Small intestine (tissue), 7 donors: Measurements from ENCODE around the gene ORC4. TPM values are rescaled to one million over a fixed set of nuclear protein-coding genes. Genes with fewer than 3 reads are reported as not detected.
"Not testable (repeated sequence)": the region's sequence is repeated elsewhere in the genome, so short reads cannot be mapped to it uniquely, and the experiment has no call there.

Experiments
- DNase-seq, 2 donors: peaks; one replicate each; pipeline versions ENCODE4 v3.0.0 to v3.0.0-alpha.2; 2013
- FAIRE-seq: peaks from 2 replicates; lab custom pipeline; 2012; peaks lifted over from hg19 to GRCh38; lab: Jason Lieb, UNC
- H3K27ac ChIP-seq, 3 donors: one replicate each; pipeline ENCODE4 v1.5.1; 2013; ENCODE audit warnings: low read length in 2 of 3, mild to moderate bottlenecking in 2 of 3, control low read depth in 1 of 3, inconsistent platforms in 1 of 3, low read depth in 1 of 3, moderate library complexity in 1 of 3
- H3K27me3 ChIP-seq, 3 donors: one replicate each; pipeline ENCODE4 v1.6.1; 2013; ENCODE audit warnings: low read length in 3 of 3, inconsistent platforms in 1 of 3; ENCODE audit not compliant: control insufficient read depth in 3 of 3, insufficient read depth in 3 of 3
- H3K36me3 ChIP-seq, 3 donors: one replicate each; pipeline ENCODE4 v1.6.1; 2013; ENCODE audit warnings: low read length in 3 of 3, inconsistent platforms in 1 of 3, low read depth in 1 of 3, mild to moderate bottlenecking in 1 of 3, moderate library complexity in 1 of 3; ENCODE audit not compliant: control insufficient read depth in 3 of 3, insufficient read depth in 2 of 3
- H3K4me1 ChIP-seq, 3 donors: one replicate each; pipeline ENCODE4 v1.6.1; 2013; ENCODE audit warnings: low read length in 2 of 3, inconsistent platforms in 1 of 3, low read depth in 1 of 3, mild to moderate bottlenecking in 1 of 3, moderate library complexity in 1 of 3; ENCODE audit not compliant: control insufficient read depth in 3 of 3, insufficient read depth in 2 of 3
- H3K4me3 ChIP-seq, 3 donors: one replicate each; pipeline ENCODE4 v1.5.1; 2013; ENCODE audit warnings: low read length in 3 of 3, control low read depth in 1 of 3, inconsistent platforms in 1 of 3, low read depth in 1 of 3, mild to moderate bottlenecking in 1 of 3, moderate library complexity in 1 of 3
- H3K9me3 ChIP-seq, 2 donors: one replicate each; pipeline ENCODE4 v1.6.1; 2013; ENCODE audit warnings: low read depth in 1 of 2, low read length in 1 of 2; ENCODE audit not compliant: control insufficient read depth in 2 of 2, insufficient read depth in 1 of 2
- WGBS, 3 donors: extraction: QIAGEN DNeasy Blood & Tissue Kit; methylation state at CpG; one replicate each; pipeline ENCODE4 v1.1.7; 2013; 5-methylcytosine and 5-hydroxymethylcytosine counted together
- polyA plus RNA-seq, 4 donors: library from polyadenylated mRNA; stranded (reverse) in 3 of 4; unstranded in 1 of 4; fragments of 200-250 nt in 3 of 4; fragments of 120-200 nt in 1 of 4; gene quantifications; one replicate each; pipeline versions ENCODE4 v1.2.1 to v1.2.3, GENCODE V29; 2013
- donor health status: healthy with polysubstance abuse.
- donor health status: control.
- donor health status: control.
- donor health status: Bipolar disorder and iron deficiency.
- donor health status: healthy.

The ORC4 gene
- polyA plus RNA-seq, 4 donors, result 10.1 to 47.7 (median 13.5) TPM

DNA sequence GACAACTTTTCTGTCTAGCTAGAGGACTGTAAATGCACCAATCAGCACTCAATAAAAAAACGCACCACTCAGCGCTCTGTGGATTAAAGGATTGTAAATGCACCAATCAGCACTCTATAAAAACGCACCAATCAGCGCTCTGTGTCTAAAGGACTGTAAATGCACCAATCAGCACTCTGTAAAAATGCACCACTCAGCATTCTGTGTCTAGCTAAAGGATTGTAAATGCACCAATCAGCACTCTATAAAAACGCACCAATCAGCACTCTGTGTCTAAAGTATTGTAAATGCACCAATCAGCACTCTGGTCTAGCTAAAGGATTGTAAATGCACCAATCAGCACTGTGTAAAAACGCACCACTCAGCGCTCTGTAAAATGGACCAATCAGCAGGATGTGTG, 25.6 kb downstream of the ORC4 start:
- H3K27me3 ChIP-seq, FAIRE-seq, H3K36me3 ChIP-seq, H3K4me3 ChIP-seq, H3K27ac ChIP-seq, H3K4me1 ChIP-seq, DNase-seq: not testable (repeated sequence)
- 97 to 100% (median 99%) methylated on average over 7 of the region's 7 CpGs for WGBS, 3 donors
- peaks cover 0 to 19% of the 10 kb centered on the region in 2 donors for H3K9me3 ChIP-seq

DNA sequence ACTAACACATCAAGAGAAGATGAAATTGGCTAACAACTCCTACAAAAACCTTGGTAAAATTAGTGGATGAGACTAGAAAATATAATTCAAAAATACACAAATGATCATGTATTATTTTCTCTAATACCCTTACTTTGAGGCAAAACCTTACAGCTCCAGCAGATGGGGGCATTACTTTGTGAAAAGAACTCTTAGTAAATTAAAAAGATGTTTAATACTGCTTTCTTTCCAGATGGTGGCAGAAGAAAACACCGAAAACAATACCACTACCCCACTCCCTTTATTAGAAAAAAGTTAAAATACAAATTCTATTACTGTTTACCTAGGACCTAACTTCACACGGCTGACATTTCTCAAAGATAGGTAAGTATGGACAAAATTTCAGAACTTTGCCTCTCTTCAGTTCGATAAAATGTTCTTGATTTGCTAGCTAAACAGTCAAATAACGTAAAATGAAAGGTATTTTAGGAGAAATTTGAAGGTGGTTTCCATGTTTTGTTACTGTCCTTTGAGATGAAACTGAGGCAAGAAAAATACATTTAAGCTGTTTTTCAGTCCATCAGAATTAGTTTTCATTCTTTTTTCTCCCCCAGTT, 30.6 kb downstream of the ORC4 start:
- Histone ChIP-seq H3K4me3 (no peak overlapping the region), H3K9me3 (peaks cover 0 to 4% of the 10 kb centered on the region in 2 donors), H3K36me3 (no peaks in the 10 kb centered on the region), H3K27ac (no peak overlapping the region), H3K4me1 (no peaks in the 10 kb centered on the region), H3K27me3 (no peaks in the 10 kb centered on the region)
- 58 to 70% (median 62%) methylated on average over 4 of the region's 4 CpGs for WGBS, 3 donors
- FAIRE-seq (peak; percentile 49), DNase-seq (peak; percentile 11 to 26)

DNA sequence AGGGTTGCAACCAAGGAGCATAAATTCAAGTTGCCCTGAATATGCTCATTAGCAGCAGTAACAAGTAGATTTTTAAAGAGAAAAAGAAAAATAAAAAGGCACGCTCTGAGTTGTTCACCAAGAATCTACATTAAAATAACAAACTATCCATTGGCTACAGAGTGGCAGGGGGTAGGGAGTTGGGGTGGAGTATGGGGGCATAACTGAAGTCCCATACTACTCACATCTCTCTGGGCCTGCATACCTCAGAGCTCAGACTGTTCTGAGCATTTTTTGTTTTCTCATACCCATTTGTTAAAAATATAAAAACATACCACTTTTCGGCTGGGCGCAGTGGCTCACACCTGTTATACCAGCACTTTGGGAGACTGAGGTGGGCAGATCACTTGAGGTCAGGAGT, 31.4 kb downstream of the ORC4 start:
- FAIRE-seq, result no peak
- WGBS, 3 donors, result 88 to 98% (median 95%) methylated on average over 3 of the region's 3 CpGs
- no peaks in the 10 kb centered on the region for H3K4me1 ChIP-seq

DNA sequence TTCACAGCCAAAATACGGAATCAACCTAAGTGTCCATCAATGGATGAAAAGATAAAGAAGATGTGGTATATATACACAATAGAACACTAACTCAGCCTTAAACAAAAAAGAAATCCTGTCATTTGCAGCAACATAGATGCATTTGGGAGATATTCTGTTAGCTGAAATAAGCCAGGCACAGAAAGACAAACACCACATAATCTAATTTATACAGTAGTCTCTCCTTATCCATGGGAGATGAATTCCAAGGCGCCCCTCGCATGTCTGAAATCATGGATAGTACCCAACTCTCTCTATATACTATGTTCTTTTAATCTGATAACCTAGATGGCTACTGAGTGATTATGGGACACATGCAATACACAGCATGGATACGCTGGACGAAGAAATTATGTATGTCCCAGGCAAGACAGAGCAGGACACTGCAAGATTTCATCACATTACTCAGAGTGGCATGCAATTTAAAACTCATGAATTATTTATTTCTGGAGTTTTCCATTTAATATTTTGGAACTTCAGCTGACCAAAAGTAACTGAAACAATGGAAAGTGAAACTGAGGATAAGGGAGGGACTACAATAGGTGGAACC, 39.5 kb downstream of the ORC4 start:
- FAIRE-seq (no peak), DNase-seq (no peak)
- H3K27ac ChIP-seq, result no peak overlapping the region
- H3K4me3 ChIP-seq, result no peak overlapping the region
- peaks cover 0 to 10% (median 1%) of the 10 kb centered on the region in 3 donors for H3K36me3 ChIP-seq
- WGBS, 3 donors, result 93 to 96% (median 96%) methylated on average over 5 of the region's 5 CpGs
- H3K9me3 ChIP-seq, result peaks cover 0 to 5% of the 10 kb centered on the region in 2 donors
- no peaks in the 10 kb centered on the region for H3K27me3 ChIP-seq
- no peaks in the 10 kb centered on the region for H3K4me1 ChIP-seq

More for the DNA sequence above, 31.4 kb downstream of the ORC4 start:
- no peak overlapping the region for H3K4me3 ChIP-seq
- H3K9me3 ChIP-seq, result no peaks in the 10 kb centered on the region
- no peaks in the 10 kb centered on the region for H3K36me3 ChIP-seq
- no peak for DNase-seq
- no peak overlapping the region for H3K27ac ChIP-seq
- H3K27me3 ChIP-seq, result no peaks in the 10 kb centered on the region

DNA sequence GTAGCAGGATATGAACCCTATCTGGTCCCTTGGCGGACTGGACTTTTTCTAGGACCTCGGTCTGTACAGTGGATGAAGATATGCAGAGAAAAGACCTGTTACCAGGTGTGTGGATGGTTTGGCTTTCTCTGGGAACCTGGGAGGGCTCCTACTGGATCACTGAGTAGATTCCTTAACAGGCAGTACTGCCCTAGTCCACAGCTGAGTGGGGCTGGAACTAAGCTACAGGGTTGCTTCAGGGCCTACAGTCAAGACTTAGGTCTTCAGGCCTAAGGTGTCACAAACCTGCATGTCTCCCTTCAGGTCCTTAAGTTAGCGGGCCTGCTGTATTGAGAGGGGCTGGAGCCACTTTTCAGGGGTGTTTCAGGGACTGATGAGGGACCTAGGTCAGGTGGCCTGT, 42.9 kb downstream of the ORC4 start:
- FAIRE-seq, result no peak
- WGBS, 3 donors, result 94 to 100% (median 98%) methylated on average over 3 of the region's 3 CpGs
- Histone ChIP-seq H3K27ac (no peak overlapping the region), H3K4me3 (no peak overlapping the region), H3K9me3 (peaks cover 0 to 5% of the 10 kb centered on the region in 2 donors), H3K4me1 (no peaks in the 10 kb centered on the region), H3K36me3 (peaks cover 2 to 13% (median 2%) of the 10 kb centered on the region in 3 donors), H3K27me3 (no peaks in the 10 kb centered on the region)
- no peak for DNase-seq

DNA sequence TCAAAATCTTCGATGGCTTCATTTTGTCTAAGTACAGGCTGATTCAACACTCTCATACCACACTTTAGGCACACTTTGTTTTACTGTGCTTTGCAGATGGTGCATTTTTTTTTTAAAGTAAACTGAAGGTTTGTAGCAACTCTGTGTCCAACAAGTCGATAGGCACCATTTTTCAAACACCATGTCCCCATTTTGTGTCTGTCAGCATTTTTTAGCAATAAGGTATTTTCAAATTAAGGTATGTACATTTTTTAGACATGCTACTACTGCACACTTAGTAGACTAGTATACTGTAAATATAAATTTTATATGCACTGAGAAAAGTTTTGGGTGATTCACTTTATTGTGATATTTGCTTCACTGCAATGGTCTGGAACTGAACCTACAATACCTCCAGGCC, 44.4 kb downstream of the ORC4 start:
- WGBS, 3 donors, result 83 to 93% (median 89%) methylated on average over 2 of the region's 2 CpGs
- H3K9me3 ChIP-seq, result peaks cover 0 to 5% of the 10 kb centered on the region in 2 donors
- no peaks in the 10 kb centered on the region for H3K4me1 ChIP-seq
- no peaks in the 10 kb centered on the region for H3K27me3 ChIP-seq
- no peak for FAIRE-seq
- H3K36me3 ChIP-seq, result peaks cover 2 to 13% (median 3%) of the 10 kb centered on the region in 3 donors
- no peak for DNase-seq
- no peak overlapping the region for H3K27ac ChIP-seq
- H3K4me3 ChIP-seq, result no peak overlapping the region

DNA sequence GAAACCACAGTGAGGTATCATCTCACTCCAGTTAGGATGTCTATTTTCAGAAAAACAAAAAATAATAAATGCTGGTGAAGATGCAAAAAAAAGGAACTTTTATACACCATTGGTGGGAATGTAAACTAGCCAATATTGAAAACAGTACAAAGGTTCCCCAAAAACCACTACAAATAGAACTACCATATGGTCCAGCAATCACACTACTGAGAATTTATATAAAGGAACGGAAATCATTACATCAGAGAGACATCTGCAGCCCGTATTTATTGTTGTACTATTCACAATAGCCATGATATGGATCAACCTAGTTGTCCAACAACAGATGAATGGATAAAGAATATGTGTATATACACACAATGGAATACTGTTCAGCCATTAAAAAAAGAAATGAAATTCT, 52.0 kb downstream of the ORC4 start:
- Histone ChIP-seq H3K9me3 (peaks cover 0 to 7% of the 10 kb centered on the region in 2 donors), H3K4me1 (no peaks in the 10 kb centered on the region), H3K27me3 (no peaks in the 10 kb centered on the region), H3K27ac (no peak overlapping the region), H3K36me3 (peaks cover 2 to 5% (median 3%) of the 10 kb centered on the region in 3 donors), H3K4me3 (no peak overlapping the region)
- WGBS, 3 donors, result 93 to 97% (median 96%) methylated on average over 2 of the region's 2 CpGs
- FAIRE-seq (no peak), DNase-seq (no peak)

DNA sequence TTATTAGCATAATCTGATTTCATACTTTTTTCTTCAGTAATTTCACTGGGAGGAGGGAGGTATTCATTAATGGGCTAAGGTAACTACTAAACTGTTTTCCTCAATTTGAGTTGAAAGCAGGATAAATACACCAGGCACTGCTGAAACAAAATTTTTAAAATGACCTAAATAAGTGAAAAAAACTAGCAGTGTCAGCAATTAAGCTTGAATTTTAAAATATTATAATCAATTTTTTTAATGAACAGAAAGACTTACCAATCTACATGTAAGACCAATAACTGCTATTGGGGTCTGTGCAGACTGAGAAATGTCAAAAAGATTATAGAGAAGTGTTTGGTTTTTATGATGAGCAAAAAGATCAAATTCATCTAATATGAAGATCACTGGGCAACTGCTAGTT, 68.4 kb downstream of the ORC4 start:
- Histone ChIP-seq H3K27ac (no peak overlapping the region), H3K9me3 (no peaks in the 10 kb centered on the region), H3K4me3 (no peak overlapping the region), H3K36me3 (peaks cover 0 to 2% (median 0%) of the 10 kb centered on the region in 3 donors), H3K27me3 (no peaks in the 10 kb centered on the region), H3K4me1 (no peaks in the 10 kb centered on the region)
- DNase-seq, result no peak
- FAIRE-seq, result no peak
